Measurements from ENCODE around the gene SIRT6.
"Not testable (repeated sequence)": the region's sequence is repeated elsewhere in the genome, so short reads cannot be mapped to it uniquely, and the experiment has no call there.

SIRT6 gene

GRCh38 chr19:4130744-4131438, 51.5 kb downstream of the SIRT6 start:
- DNase-seq (ENCODE audit: low spot score): peak; percentile 60

- DNase-seq (ENCODE audit: low spot score): not testable (repeated sequence)
Observed at GRCh38 chr19:4129050-4129449, 53.3 kb downstream of the SIRT6 start.

DNA sequence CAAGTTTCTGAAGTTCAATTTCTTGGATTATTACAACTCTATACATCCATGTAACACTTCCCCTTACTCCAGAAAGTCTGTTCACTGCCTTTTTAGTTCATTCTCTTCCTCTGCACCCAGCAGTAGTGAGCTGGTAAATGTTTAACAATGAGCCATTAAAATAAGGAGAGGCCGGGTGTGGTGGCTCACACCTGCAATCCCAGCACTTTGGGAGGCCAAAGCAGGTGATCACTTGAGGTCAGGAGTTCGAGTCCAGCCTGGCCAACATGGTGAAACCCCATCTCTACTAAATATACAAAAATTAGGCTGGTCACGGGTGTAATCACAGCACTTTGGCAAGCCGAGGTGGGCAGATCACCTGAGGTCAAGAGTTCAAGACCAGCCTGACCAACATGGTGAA, 55.0 kb downstream of the SIRT6 start:
- DNase-seq (ENCODE audit: low spot score): not testable (repeated sequence)

DNA sequence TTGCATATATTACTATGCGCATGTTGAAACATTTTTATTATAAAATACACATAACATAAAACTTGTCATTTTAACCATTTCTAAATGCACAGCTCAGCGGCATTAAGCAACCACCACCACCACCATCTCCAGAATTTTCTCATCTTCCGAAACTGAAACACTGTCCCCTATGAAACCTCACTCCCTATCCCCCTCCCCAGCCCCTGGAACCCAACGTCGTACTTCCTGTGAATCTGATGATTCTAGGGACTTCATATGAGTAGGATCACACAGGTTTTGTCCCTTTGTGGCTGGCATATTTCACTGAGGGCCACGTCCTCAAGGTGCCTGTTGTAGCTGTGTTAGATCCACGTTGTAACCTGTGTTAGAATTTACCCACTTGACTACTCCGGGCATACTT, 57.7 kb downstream of the SIRT6 start:
- no peak for DNase-seq (ENCODE audit: low spot score)

All from hepatic stellate cell (primary cell).